WTC11 (cell line): ENCODE data around the gene NRXN3. TPM values are rescaled to one million over a fixed set of nuclear protein-coding genes. Genes with fewer than 3 reads are reported as not detected.

Experiments
- ATAC-seq: fragments of 200-7000 bp; cut with Tn5 transposase; 2 replicates; pipeline ENCODE4 v1.10.0; 2021; ENCODE audit warnings: mild to moderate bottlenecking, moderate library complexity
- CTCF ChIA-PET: fragments of 300-600 bp; sonication (Branson Sonifier 250); formaldehyde crosslinking; loops from one replicate; lab custom pipeline; 2021; ENCODE audit warnings: antibody characterized with exemption; lab: Charles Lee
- POLR2A ChIA-PET: fragments of 350-600 bp; sonication (Branson Sonifier 250); formaldehyde crosslinking; loops from one replicate; lab custom pipeline; 2021; ENCODE audit warnings: antibody characterized with exemption; lab: Charles Lee
- DNase-seq: peaks from one replicate; pipeline ENCODE4 v3.0.0; 2021; ENCODE audit warnings: low spot score
- H3K27ac Mint-ChIP-seq: 2 replicates; pipeline ENCODE4 v1.8.0; 2021; ENCODE audit warnings: mixed read lengths
- H3K27me3 Mint-ChIP-seq: 2 replicates; pipeline ENCODE4 v1.8.0; 2021; ENCODE audit warnings: low read depth, mild to moderate bottlenecking, moderate library complexity, mixed read lengths
- H3K36me3 Mint-ChIP-seq: 2 replicates; pipeline ENCODE4 v1.8.0; 2021; ENCODE audit warnings: mixed read lengths
- H3K4me1 Mint-ChIP-seq: 2 replicates; pipeline ENCODE4 v1.8.0; 2022; ENCODE audit warnings: mixed read lengths
- H3K4me3 Mint-ChIP-seq: 2 replicates; pipeline ENCODE4 v1.8.0; 2021; ENCODE audit warnings: mild to moderate bottlenecking, moderate library complexity, mixed read lengths
- H3K9me3 Mint-ChIP-seq: 2 replicates; pipeline ENCODE4 v1.8.0; 2021; ENCODE audit warnings: mixed read lengths
- CBFB ChIP-seq: sonication (generic); formaldehyde crosslinking; IDR thresholded peaks from 2 replicates; pipeline ENCODE4 v1.8.1; 2022; ENCODE audit warnings: mild to moderate bottlenecking, low read depth, missing genetic modification reagents
- CREB1 ChIP-seq: sonication (generic); formaldehyde crosslinking; IDR thresholded peaks from 2 replicates; pipeline ENCODE4 v1.8.0; 2023; ENCODE audit warnings: mild to moderate bottlenecking, missing genetic modification reagents
- IRF2 ChIP-seq: sonication (generic); formaldehyde crosslinking; IDR thresholded peaks from 2 replicates; pipeline ENCODE4 v1.8.0; 2022; ENCODE audit warnings: low read depth, missing genetic modification reagents, borderline replicate concordance
- MXD4 ChIP-seq: fragments of 250-450 bp; sonication (Bioruptor Pico); IDR thresholded peaks from 2 replicates; pipeline ENCODE4 v1.8.0; 2021; ENCODE audit warnings: mild to moderate bottlenecking, moderate library complexity, borderline replicate concordance
- PRRX2 ChIP-seq: fragments of 250-450 bp; sonication (Bioruptor Pico); IDR thresholded peaks from 2 replicates; pipeline ENCODE4 v1.8.0; 2021; ENCODE audit warnings: mild to moderate bottlenecking
- RELA ChIP-seq: sonication (generic); formaldehyde crosslinking; IDR thresholded peaks from 2 replicates; pipeline ENCODE4 v1.8.1; 2022; ENCODE audit warnings: missing genetic modification reagents, mild to moderate bottlenecking, borderline replicate concordance
- TEAD1 ChIP-seq: sonication (generic); formaldehyde crosslinking; IDR thresholded peaks from 2 replicates; pipeline ENCODE4 v1.8.0; 2022; ENCODE audit warnings: mild to moderate bottlenecking, missing genetic modification reagents
- ZNF219 ChIP-seq: sonication (generic); formaldehyde crosslinking; IDR thresholded peaks from 2 replicates; pipeline ENCODE4 v1.8.0; 2023; ENCODE audit warnings: missing genetic modification reagents, mild to moderate bottlenecking, borderline replicate concordance
- ZNF671 ChIP-seq: fragments of 250-450 bp; sonication (Bioruptor Pico); IDR thresholded peaks from 2 replicates; pipeline ENCODE4 v1.8.0; 2021; ENCODE audit warnings: mild to moderate bottlenecking
- total RNA-seq: library from RNA; stranded (reverse); gene quantifications from 3 replicates; pipeline ENCODE4 v1.2.3, GENCODE V29; 2021
- TF ChIP-seq, protein P1 (sequence below): sonication (generic); formaldehyde crosslinking; IDR thresholded peaks from 2 replicates; pipeline ENCODE4 v1.8.1; 2022; ENCODE audit warnings: mild to moderate bottlenecking, missing genetic modification reagents, moderate library complexity, borderline replicate concordance
- TF ChIP-seq, protein P2 (sequence below): fragments of 250-450 bp; sonication (Bioruptor Pico); IDR thresholded peaks from 2 replicates; pipeline ENCODE4 v1.9.0; 2021; ENCODE audit warnings: moderate library complexity, mild to moderate bottlenecking, inconsistent platforms, borderline replicate concordance
- TF ChIP-seq, protein P3 (sequence below): sonication (generic); formaldehyde crosslinking; IDR thresholded peaks from 2 replicates; pipeline ENCODE4 v1.8.1; 2022; ENCODE audit warnings: low read depth, missing genetic modification reagents, borderline replicate concordance
- TF ChIP-seq, protein P4 (sequence below): fragments of 250-450 bp; sonication (Bioruptor Pico); IDR thresholded peaks from 2 replicates; pipeline ENCODE4 v1.9.0; 2021; ENCODE audit warnings: mild to moderate bottlenecking
- TF ChIP-seq, protein P5 (sequence below): sonication (generic); formaldehyde crosslinking; IDR thresholded peaks from 2 replicates; pipeline ENCODE4 v1.8.1; 2022; ENCODE audit warnings: low read depth, mild to moderate bottlenecking, moderate library complexity, missing genetic modification reagents, borderline replicate concordance
- TF ChIP-seq, protein P6 (sequence below): fragments of 200-600 bp; IDR thresholded peaks from 2 replicates; pipeline ENCODE4 v1.8.0; 2022; ENCODE audit warnings: antibody characterized with exemption

The NRXN3 gene
- total RNA-seq, 1 experiment from 2014 or later: 3.0 TPM

DNA sequence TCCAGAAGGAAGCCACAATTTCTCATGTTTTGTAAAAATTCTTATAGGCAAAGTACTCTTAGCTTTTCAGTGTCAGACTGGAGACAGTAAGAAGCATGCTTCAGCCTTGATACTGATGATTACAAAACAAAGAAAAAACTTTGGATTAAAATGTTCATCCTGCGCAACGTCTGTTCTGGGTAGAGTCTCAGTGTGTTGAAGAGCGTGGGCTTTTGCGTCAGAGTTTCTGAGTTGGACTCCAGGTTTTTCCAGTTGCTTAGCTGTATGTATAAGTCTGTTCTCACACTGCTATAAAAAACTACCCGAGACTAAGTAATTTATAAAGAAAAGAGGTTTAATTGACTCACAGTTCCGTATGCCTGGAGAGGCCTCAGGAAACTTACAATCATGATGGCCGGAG is 1533.0 kb downstream of the NRXN3 start (continued):
- TF ChIP-seq, protein P1, sequence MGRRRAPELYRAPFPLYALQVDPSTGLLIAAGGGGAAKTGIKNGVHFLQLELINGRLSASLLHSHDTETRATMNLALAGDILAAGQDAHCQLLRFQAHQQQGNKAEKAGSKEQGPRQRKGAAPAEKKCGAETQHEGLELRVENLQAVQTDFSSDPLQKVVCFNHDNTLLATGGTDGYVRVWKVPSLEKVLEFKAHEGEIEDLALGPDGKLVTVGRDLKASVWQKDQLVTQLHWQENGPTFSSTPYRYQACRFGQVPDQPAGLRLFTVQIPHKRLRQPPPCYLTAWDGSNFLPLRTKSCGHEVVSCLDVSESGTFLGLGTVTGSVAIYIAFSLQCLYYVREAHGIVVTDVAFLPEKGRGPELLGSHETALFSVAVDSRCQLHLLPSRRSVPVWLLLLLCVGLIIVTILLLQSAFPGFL (CRISPR knock-in tag): no peak
- TF ChIP-seq IRF2 (CRISPR knock-in tag) (no peak), ZNF671 (CRISPR knock-in tag) (no peak), RELA (no peak)
- TF ChIP-seq, protein P2, sequence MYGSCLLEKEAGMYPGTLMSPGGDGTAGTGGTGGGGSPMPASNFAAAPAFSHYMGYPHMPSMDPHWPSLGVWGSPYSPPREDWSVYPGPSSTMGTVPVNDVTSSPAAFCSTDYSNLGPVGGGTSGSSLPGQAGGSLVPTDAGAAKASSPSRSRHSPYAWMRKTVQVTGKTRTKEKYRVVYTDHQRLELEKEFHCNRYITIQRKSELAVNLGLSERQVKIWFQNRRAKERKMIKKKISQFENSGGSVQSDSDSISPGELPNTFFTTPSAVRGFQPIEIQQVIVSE (CRISPR knock-in tag): no peak

DNA sequence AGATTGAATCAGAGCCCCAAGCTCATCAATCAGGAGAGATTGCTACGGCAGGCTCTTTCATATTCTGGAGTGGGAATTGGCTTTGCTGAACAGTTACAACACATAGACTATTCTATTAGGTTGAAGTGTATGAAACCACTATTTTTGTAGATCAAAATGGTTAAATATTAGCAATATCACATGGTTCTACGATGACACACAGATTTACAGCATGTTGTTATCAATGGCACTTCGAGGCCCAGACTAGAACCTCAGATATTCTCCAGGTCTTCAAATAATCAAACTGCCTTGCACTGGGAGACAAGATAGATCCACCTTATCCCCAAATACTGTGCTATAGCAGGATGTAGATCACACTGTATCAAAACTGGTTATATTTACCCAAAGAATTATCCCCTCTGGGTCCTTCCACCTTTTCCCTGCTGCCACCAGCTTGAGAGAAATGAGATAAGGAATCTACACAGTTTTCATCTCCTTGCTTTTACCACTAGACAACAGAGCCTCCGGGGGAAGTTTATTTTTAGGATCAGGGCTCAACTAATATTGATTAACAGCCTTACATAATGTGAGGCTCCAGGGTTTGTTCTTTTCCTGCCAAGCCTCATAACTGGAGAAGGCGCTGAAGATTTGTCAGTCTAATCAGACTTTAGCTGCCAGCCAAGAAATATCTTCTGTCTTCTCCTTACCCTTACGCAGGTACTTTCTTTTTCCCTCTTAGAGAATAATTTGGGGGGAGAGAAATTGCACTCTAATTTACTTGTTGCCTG is 1534.1 kb downstream of the NRXN3 start:
- Mint-ChIP-seq H3K27me3 (no peaks in the 10 kb centered on the region), H3K27ac (no peak overlapping the region), H3K9me3 (peaks cover 16% of the 10 kb centered on the region), H3K4me3 (no peak overlapping the region), H3K36me3 (peaks cover 9% of the 10 kb centered on the region; the same call in 1 of the 2 replicates), H3K4me1 (no peaks in the 10 kb centered on the region)
- CTCF ChIA-PET: no interaction called here
- no peak for TF ChIP-seq MXD4 (CRISPR knock-in tag)
- no peak for TF ChIP-seq CREB1 (CRISPR knock-in tag)
- TF ChIP-seq, protein P3, sequence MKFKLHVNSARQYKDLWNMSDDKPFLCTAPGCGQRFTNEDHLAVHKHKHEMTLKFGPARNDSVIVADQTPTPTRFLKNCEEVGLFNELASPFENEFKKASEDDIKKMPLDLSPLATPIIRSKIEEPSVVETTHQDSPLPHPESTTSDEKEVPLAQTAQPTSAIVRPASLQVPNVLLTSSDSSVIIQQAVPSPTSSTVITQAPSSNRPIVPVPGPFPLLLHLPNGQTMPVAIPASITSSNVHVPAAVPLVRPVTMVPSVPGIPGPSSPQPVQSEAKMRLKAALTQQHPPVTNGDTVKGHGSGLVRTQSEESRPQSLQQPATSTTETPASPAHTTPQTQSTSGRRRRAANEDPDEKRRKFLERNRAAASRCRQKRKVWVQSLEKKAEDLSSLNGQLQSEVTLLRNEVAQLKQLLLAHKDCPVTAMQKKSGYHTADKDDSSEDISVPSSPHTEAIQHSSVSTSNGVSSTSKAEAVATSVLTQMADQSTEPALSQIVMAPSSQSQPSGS (CRISPR knock-in tag): no peak
- no peak for TF ChIP-seq CBFB
- TF ChIP-seq, protein P4, sequence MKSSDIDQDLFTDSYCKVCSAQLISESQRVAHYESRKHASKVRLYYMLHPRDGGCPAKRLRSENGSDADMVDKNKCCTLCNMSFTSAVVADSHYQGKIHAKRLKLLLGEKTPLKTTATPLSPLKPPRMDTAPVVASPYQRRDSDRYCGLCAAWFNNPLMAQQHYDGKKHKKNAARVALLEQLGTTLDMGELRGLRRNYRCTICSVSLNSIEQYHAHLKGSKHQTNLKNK: no peak
- no peak for TF ChIP-seq TEAD1
- no peak for TF ChIP-seq ZNF219 (CRISPR knock-in tag)
- no peak for TF ChIP-seq PRRX2 (CRISPR knock-in tag)
- POLR2A ChIA-PET: interaction anchor here (0.6 kb wide), 1 partner anchor 143 kb away, joined by 4 read pairs; no protein-coding TSS in a partner anchor
- ATAC-seq (no peak), DNase-seq (no peak)

DNA sequence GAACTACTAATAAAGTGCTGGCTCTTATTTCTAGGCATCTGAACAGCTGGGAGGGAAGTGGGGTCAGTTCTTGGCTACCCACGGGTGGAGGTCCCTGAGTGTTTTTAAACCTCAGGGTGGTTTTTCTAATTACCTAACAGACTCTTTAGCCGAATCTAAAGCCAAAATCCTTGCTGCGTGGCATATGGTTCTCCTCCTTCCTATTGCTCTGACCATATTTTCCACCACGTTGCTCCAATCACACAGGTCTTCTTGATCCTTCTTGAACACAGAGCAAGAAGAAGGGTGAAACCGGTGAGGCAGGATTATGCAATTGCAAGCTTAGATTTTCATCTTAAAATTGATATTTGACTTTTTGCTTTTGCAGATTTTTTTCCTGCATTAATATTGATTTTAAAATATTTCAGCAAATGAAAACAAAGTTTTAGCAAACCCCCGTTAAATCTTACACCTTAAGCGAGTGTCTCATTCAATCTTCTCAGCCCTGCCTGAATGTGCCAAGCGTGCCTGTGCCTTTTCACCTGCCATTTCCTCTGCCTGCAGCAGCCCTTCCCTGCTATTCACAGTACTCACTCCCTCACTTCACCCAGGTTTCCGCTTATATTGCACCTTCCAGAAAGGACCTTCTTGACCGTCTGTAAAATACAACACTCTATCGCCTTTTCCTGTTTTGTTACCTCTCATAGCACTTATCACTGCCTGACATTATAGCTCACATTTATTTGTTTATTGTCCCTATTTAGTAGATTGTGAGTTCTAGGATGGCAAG is 1535.1 kb downstream of the NRXN3 start:
- POLR2A ChIA-PET: interaction anchor here (0.6 kb wide), 1 partner anchor 142 kb away, joined by 4 read pairs; no protein-coding TSS in a partner anchor
- CTCF ChIA-PET: no interaction called here
- H3K27me3 Mint-ChIP-seq: no peaks in the 10 kb centered on the region
- no peak for DNase-seq
- TF ChIP-seq, protein P5, sequence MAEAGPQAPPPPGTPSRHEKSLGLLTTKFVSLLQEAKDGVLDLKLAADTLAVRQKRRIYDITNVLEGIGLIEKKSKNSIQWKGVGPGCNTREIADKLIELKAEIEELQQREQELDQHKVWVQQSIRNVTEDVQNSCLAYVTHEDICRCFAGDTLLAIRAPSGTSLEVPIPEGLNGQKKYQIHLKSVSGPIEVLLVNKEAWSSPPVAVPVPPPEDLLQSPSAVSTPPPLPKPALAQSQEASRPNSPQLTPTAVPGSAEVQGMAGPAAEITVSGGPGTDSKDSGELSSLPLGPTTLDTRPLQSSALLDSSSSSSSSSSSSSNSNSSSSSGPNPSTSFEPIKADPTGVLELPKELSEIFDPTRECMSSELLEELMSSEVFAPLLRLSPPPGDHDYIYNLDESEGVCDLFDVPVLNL (CRISPR knock-in tag): no peak
- TF ChIP-seq, protein P6, sequence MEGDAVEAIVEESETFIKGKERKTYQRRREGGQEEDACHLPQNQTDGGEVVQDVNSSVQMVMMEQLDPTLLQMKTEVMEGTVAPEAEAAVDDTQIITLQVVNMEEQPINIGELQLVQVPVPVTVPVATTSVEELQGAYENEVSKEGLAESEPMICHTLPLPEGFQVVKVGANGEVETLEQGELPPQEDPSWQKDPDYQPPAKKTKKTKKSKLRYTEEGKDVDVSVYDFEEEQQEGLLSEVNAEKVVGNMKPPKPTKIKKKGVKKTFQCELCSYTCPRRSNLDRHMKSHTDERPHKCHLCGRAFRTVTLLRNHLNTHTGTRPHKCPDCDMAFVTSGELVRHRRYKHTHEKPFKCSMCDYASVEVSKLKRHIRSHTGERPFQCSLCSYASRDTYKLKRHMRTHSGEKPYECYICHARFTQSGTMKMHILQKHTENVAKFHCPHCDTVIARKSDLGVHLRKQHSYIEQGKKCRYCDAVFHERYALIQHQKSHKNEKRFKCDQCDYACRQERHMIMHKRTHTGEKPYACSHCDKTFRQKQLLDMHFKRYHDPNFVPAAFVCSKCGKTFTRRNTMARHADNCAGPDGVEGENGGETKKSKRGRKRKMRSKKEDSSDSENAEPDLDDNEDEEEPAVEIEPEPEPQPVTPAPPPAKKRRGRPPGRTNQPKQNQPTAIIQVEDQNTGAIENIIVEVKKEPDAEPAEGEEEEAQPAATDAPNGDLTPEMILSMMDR: no peak
- no peak overlapping the region for H3K4me3 Mint-ChIP-seq
- H3K4me1 Mint-ChIP-seq: no peaks in the 10 kb centered on the region
- H3K9me3 Mint-ChIP-seq: peaks cover 16% of the 10 kb centered on the region
- no peak overlapping the region for H3K27ac Mint-ChIP-seq
- ATAC-seq: no peak
- peaks cover 9% of the 10 kb centered on the region; the same call in 1 of the 2 replicates for H3K36me3 Mint-ChIP-seq
